ENCODE data around the gene UBE3A.

GRCh38 chr15:25478313-25478712 lies 39.5 kb upstream of the UBE3A start:
- no peak for TF ChIP-seq CTCF (IDR thresholded peaks at IDR 0.05)
- TF ChIP-seq POLR2A (IDR thresholded peaks at IDR 0.05) = no peak
